ENCODE data around the gene ARVCF. TPM values are rescaled to one million over a fixed set of nuclear protein-coding genes. Genes with fewer than 3 reads are reported as not detected.

The ARVCF gene
- polyA plus RNA-seq, 1 of the 3 experiments (the other 2 are of a cell fraction): 27.4 TPM

DNA sequence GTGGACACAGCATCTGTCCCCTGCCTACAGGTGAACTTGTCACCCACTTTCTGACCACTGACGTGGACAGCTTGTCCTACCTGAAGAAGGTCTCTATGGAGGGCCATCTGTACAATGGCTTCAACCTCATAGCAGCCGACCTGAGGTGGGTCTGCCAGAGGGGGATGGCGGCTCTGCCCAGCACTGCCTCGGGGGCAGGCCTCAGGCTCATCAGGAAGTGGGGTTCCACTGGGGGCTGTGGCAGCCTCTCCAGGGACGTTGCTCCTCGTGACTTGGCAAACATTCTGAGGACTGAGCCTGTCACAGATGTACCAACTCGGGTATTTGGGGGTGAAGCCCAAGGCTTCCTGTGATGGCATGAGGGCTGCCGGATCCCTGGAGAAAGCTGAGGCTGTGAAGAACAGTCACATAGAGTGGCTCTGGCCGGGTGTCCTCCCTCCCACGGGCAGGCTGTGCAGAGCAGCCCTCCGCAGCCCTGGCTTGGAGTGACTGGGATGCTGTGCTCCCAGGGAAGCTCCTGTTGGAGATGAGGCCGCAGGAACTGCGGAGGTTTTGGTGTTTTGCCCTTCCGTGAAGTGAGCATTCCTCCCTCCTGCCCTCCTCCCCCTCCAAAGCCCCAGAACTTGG is 36.9 kb upstream of the ARVCF start (continued):
- TF ChIP-seq ELF1 (IDR thresholded peaks at IDR 0.05): no peak
- TF ChIP-seq, protein P1, sequence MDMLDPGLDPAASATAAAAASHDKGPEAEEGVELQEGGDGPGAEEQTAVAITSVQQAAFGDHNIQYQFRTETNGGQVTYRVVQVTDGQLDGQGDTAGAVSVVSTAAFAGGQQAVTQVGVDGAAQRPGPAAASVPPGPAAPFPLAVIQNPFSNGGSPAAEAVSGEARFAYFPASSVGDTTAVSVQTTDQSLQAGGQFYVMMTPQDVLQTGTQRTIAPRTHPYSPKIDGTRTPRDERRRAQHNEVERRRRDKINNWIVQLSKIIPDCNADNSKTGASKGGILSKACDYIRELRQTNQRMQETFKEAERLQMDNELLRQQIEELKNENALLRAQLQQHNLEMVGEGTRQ (IDR thresholded peaks at IDR 0.05; ENCODE audit: borderline replicate concordance, low read depth, low read length): no peak
- no peak for TF ChIP-seq GATA2 (CRISPR knock-in tag; IDR thresholded peaks at IDR 0.05)
- TF ChIP-seq FOSL2 (IDR thresholded peaks at IDR 0.05; ENCODE audit: borderline replicate concordance, low read depth): no peak

GRCh38 chr22:20052309-20053259 is 36.0 kb upstream of the ARVCF start:
- Histone ChIP-seq H3K27me3 (ENCODE audit: insufficient read depth) (no peaks in the 10 kb centered on the region), H3K4me2 (no peak overlapping the region), H3K79me2 (ENCODE audit: insufficient read depth) (0 out of 2 replicates have a peak, but pooled peaks cover under 1% of the 10 kb centered on the region), H4K20me1 (ENCODE audit: insufficient read depth) (no peaks in the 10 kb centered on the region), H3F3A (replicated peaks; ENCODE audit: insufficient read depth) (no peaks in the 10 kb centered on the region), H3K36me3 (replicated peaks in 1 of 2; ENCODE audit: control insufficient read depth in 1 of 2, insufficient read depth in 2 of 2, low read length in 1 of 2) (peaks cover 4 to 18% of the 10 kb centered on the region in 2 experiments), H3K9ac (no peak overlapping the region), H3K9me3 (no peaks in the 10 kb centered on the region), H3K9me2 (no peaks in the 10 kb centered on the region), H3K4me3 (ENCODE audit: low read depth in 2 of 2, low read length in 1 of 2) (no peak overlapping the region), H2AFZ (ENCODE audit: low read depth) (no peak overlapping the region), H3K27ac (ENCODE audit: low read depth in 2 of 2, low read length in 1 of 2) (no peak overlapping the region), H3K4me1 (ENCODE audit: control insufficient read depth in 1 of 2, insufficient read depth in 2 of 2, low read depth in 1 of 2, low read length in 1 of 2) (no peaks in the 10 kb centered on the region)
- POLR2A ChIA-PET: no interaction called here
- WGBS (ENCODE audit: low lambda C conversion rate): 97% methylated on average over 25 of the region's 26 CpGs
- no peak for DNase-seq
- CTCF ChIA-PET: no interaction called here
- TF ChIP-seq PBX3 (IDR thresholded peaks at IDR 0.05): no peak
- TF ChIP-seq NRF1 (IDR thresholded peaks at IDR 0.05; ENCODE audit: low read depth, low read length): no peak
- TF ChIP-seq, protein P2, sequence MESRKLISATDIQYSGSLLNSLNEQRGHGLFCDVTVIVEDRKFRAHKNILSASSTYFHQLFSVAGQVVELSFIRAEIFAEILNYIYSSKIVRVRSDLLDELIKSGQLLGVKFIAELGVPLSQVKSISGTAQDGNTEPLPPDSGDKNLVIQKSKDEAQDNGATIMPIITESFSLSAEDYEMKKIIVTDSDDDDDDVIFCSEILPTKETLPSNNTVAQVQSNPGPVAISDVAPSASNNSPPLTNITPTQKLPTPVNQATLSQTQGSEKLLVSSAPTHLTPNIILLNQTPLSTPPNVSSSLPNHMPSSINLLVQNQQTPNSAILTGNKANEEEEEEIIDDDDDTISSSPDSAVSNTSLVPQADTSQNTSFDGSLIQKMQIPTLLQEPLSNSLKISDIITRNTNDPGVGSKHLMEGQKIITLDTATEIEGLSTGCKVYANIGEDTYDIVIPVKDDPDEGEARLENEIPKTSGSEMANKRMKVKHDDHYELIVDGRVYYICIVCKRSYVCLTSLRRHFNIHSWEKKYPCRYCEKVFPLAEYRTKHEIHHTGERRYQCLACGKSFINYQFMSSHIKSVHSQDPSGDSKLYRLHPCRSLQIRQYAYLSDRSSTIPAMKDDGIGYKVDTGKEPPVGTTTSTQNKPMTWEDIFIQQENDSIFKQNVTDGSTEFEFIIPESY (IDR thresholded peaks at IDR 0.05; ENCODE audit: borderline replicate concordance, low read depth): no peak
- TF ChIP-seq SIN3A (IDR thresholded peaks at IDR 0.05; ENCODE audit: borderline replicate concordance, low read depth, low read length): no peak
- no peak for TF ChIP-seq EP300 (IDR thresholded peaks at IDR 0.05; ENCODE audit: borderline replicate concordance in 1 of 2, low read depth in 1 of 2, low read length in 1 of 2)

All from SK-N-SH (cell line).